ENCODE results near the gene CPLANE1.
"Not testable (repeated sequence)": the region's sequence is repeated elsewhere in the genome, so short reads cannot be mapped to it uniquely, and the experiment has no call there.

Gene CPLANE1

GRCh38 chr5:37103302-37103701 is 145.9 kb downstream of the CPLANE1 start:
- Histone ChIP-seq H3K4me3 (ENCODE audit: extremely low read depth, insufficient read depth, low read length, poor library complexity, severe bottlenecking) (no peak overlapping the region), H3K36me3 (ENCODE audit: control insufficient read depth, insufficient read depth, low read length) (peaks cover 42% of the 10 kb centered on the region)
- WGBS, 2 experiments (ENCODE audit: insufficient coverage in 2 of 2), result no CpG with 5 or more reads among the region's 2 CpGs

DNA sequence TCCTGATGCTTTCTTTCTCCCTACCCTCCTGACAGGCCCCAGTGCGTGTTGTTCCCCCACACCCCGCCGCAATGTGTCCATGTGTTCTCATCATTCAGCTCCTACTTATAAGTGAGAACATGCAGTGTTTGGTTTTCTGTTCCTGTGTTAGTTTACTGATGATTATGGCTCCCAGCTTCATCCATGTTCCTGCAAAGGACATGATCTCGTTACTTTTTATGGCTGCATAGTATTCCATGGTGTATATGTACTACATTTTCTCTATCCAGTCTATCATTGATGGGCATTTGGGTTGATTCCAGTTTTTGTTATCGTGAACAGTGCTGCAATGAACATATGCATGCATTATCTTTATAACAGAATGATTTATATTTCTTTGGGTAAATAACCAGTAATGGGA is 149.9 kb downstream of the CPLANE1 start:
- Histone ChIP-seq H3K9me3 (ENCODE audit: control insufficient read depth, low read length) (peaks cover 24% of the 10 kb centered on the region), H3K36me3 (ENCODE audit: control insufficient read depth, insufficient read depth, low read length) (peaks cover 15% of the 10 kb centered on the region)
- not testable (repeated sequence) for H3K27ac ChIP-seq (ENCODE audit: low read depth, low read length, severe bottlenecking); H3K4me3 ChIP-seq (ENCODE audit: extremely low read depth, insufficient read depth, low read length, poor library complexity, severe bottlenecking); H3K4me1 ChIP-seq (ENCODE audit: control insufficient read depth, insufficient read depth, low read length, poor library complexity, severe bottlenecking)
- 100% methylated on average over 1 of the region's 5 CpGs for WGBS, 2 experiments (ENCODE audit: insufficient coverage in 2 of 2)

More at GRCh38 chr5:37103302-37103701, 145.9 kb downstream of the CPLANE1 start:
- no peak overlapping the region for H3K27ac ChIP-seq (ENCODE audit: low read depth, low read length, severe bottlenecking)
- no peaks in the 10 kb centered on the region for H3K4me1 ChIP-seq (ENCODE audit: control insufficient read depth, insufficient read depth, low read length, poor library complexity, severe bottlenecking)
- H3K9me3 ChIP-seq (ENCODE audit: control insufficient read depth, low read length), result peaks cover 18% of the 10 kb centered on the region

DNA sequence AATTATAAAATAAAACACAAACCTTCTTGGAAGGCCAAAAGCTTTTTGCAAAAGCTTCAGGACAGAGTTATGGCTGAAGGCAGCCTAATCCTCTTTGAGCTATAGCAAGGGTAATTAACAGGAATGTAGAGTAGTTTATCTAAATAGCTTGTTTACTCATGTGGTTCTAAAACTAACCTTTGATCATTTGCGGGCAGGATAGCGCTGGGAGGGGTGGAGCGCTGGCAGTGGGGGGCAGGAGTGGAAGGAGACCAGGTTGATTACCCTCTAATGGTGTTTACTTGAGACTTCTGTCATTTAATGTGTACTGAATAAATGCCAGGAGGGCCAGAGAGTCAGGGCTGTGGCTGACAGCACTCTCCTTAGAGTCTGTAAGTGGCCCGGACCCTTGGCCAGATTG is 155.4 kb downstream of the CPLANE1 start:
- H3K36me3 ChIP-seq (ENCODE audit: control insufficient read depth, insufficient read depth, low read length); H3K4me3 ChIP-seq (ENCODE audit: extremely low read depth, insufficient read depth, low read length, poor library complexity, severe bottlenecking); H3K4me1 ChIP-seq (ENCODE audit: control insufficient read depth, insufficient read depth, low read length, poor library complexity, severe bottlenecking); H3K27ac ChIP-seq (ENCODE audit: low read depth, low read length, severe bottlenecking): not testable (repeated sequence)
- WGBS, 2 experiments (ENCODE audit: insufficient coverage in 2 of 2), result 70 to 74% methylated on average over 2 to 4 of the region's 4 CpGs
- H3K9me3 ChIP-seq (ENCODE audit: control insufficient read depth, low read length), result peaks cover 18% of the 10 kb centered on the region

GRCh38 chr5:37090781-37091180 is 158.4 kb downstream of the CPLANE1 start:
- WGBS, 2 experiments (ENCODE audit: insufficient coverage in 2 of 2), result 72 to 92% methylated on average over 2 of the region's 2 CpGs
- peaks cover 3% of the 10 kb centered on the region for H3K4me1 ChIP-seq (ENCODE audit: control insufficient read depth, insufficient read depth, low read length, poor library complexity, severe bottlenecking)
- peaks cover 22% of the 10 kb centered on the region for H3K9me3 ChIP-seq (ENCODE audit: control insufficient read depth, low read length)
- peak overlapping the region; percentile 87 for H3K27ac ChIP-seq (ENCODE audit: low read depth, low read length, severe bottlenecking)
- H3K36me3 ChIP-seq (ENCODE audit: control insufficient read depth, insufficient read depth, low read length), result peaks cover 7% of the 10 kb centered on the region
- H3K4me3 ChIP-seq (ENCODE audit: extremely low read depth, insufficient read depth, low read length, poor library complexity, severe bottlenecking), result no peak overlapping the region

GRCh38 chr5:37090123-37090726 is 159.0 kb downstream of the CPLANE1 start:
- Histone ChIP-seq H3K9me3 (ENCODE audit: control insufficient read depth, low read length) (peaks cover 22% of the 10 kb centered on the region), H3K4me3 (ENCODE audit: extremely low read depth, insufficient read depth, low read length, poor library complexity, severe bottlenecking) (no peak overlapping the region), H3K27ac (ENCODE audit: low read depth, low read length, severe bottlenecking) (peak overlapping the region; percentile 87), H3K4me1 (ENCODE audit: control insufficient read depth, insufficient read depth, low read length, poor library complexity, severe bottlenecking) (peaks cover 3% of the 10 kb centered on the region), H3K36me3 (ENCODE audit: control insufficient read depth, insufficient read depth, low read length) (peaks cover 12% of the 10 kb centered on the region)
- WGBS, 2 experiments (ENCODE audit: insufficient coverage in 2 of 2), result 42 to 50% methylated on average over 5 to 7 of the region's 7 CpGs

GRCh38 chr5:37088009-37088408 is 161.2 kb downstream of the CPLANE1 start:
- Histone ChIP-seq H3K9me3 (ENCODE audit: control insufficient read depth, low read length) (peaks cover 17% of the 10 kb centered on the region), H3K4me1 (ENCODE audit: control insufficient read depth, insufficient read depth, low read length, poor library complexity, severe bottlenecking) (peaks cover 9% of the 10 kb centered on the region), H3K36me3 (ENCODE audit: control insufficient read depth, insufficient read depth, low read length) (peaks cover 12% of the 10 kb centered on the region), H3K4me3 (ENCODE audit: extremely low read depth, insufficient read depth, low read length, poor library complexity, severe bottlenecking) (no peak overlapping the region), H3K27ac (ENCODE audit: low read depth, low read length, severe bottlenecking) (no peak overlapping the region)
- WGBS, 2 experiments (ENCODE audit: insufficient coverage in 2 of 2), result 91 to 92% methylated on average over 5 to 6 of the region's 6 CpGs

DNA sequence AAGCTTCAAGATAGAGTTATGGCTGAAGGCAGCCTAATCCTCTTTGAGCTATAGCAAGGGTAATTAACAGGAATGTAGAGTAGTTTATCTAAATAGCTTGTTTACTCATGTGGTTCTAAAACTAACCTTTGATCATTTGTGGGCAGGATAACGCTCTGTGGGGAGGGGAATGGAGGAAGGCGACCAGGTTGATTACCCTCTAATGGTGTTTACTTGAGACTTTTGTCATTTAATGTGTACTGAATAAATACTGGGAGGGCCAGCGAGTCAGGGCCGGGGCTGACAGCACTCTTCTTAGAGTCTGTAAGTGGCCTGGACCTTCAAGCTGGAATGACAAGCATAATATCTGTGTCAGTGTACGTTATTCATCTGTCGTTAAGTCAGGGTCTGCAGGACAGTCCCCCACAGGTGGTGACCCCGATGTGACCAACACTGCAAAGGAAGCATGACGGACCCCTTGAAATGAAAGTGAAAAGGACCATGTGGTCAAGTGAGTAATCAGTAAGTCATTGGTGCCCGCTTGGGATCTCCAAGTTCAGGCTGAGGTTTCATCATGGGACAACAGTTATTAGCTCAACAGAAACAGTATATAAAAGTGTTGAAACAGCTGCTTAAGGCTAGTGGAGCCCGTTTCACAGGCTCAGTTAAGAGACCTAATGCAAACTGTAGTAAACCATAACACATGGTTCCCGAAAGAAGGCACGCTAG is 162.6 kb downstream of the CPLANE1 start:
- 54 to 67% methylated on average over 10 of the region's 12 CpGs for WGBS, 2 experiments (ENCODE audit: insufficient coverage in 2 of 2)
- no peak overlapping the region for H3K4me3 ChIP-seq (ENCODE audit: extremely low read depth, insufficient read depth, low read length, poor library complexity, severe bottlenecking)
- H3K9me3 ChIP-seq (ENCODE audit: control insufficient read depth, low read length), result peaks cover 17% of the 10 kb centered on the region
- peaks cover 11% of the 10 kb centered on the region for H3K4me1 ChIP-seq (ENCODE audit: control insufficient read depth, insufficient read depth, low read length, poor library complexity, severe bottlenecking)
- H3K27ac ChIP-seq (ENCODE audit: low read depth, low read length, severe bottlenecking), result no peak overlapping the region
- peaks cover 12% of the 10 kb centered on the region for H3K36me3 ChIP-seq (ENCODE audit: control insufficient read depth, insufficient read depth, low read length)

GRCh38 chr5:37086026-37086425 is 163.2 kb downstream of the CPLANE1 start:
- Histone ChIP-seq H3K36me3 (ENCODE audit: control insufficient read depth, insufficient read depth, low read length) (peaks cover 12% of the 10 kb centered on the region), H3K9me3 (ENCODE audit: control insufficient read depth, low read length) (peaks cover 17% of the 10 kb centered on the region), H3K4me1 (ENCODE audit: control insufficient read depth, insufficient read depth, low read length, poor library complexity, severe bottlenecking) (peaks cover 11% of the 10 kb centered on the region)
- not testable (repeated sequence) for H3K27ac ChIP-seq (ENCODE audit: low read depth, low read length, severe bottlenecking); H3K4me3 ChIP-seq (ENCODE audit: extremely low read depth, insufficient read depth, low read length, poor library complexity, severe bottlenecking)
- 80% methylated on average over 1 of the region's 1 CpG; no CpG with 5 or more reads in 1 of the 2 experiments for WGBS, 2 experiments (ENCODE audit: insufficient coverage in 2 of 2)

- not testable (repeated sequence) for H3K27ac ChIP-seq (ENCODE audit: low read depth, low read length, severe bottlenecking); H3K4me1 ChIP-seq (ENCODE audit: control insufficient read depth, insufficient read depth, low read length, poor library complexity, severe bottlenecking); H3K4me3 ChIP-seq (ENCODE audit: extremely low read depth, insufficient read depth, low read length, poor library complexity, severe bottlenecking); H3K9me3 ChIP-seq (ENCODE audit: control insufficient read depth, low read length)
- H3K36me3 ChIP-seq (ENCODE audit: control insufficient read depth, insufficient read depth, low read length), result peaks cover 13% of the 10 kb centered on the region
- no CpG with 5 or more reads among the region's 2 CpGs for WGBS, 2 experiments (ENCODE audit: insufficient coverage in 2 of 2)
Measured at GRCh38 chr5:37082977-37083376, 166.2 kb downstream of the CPLANE1 start.

DNA sequence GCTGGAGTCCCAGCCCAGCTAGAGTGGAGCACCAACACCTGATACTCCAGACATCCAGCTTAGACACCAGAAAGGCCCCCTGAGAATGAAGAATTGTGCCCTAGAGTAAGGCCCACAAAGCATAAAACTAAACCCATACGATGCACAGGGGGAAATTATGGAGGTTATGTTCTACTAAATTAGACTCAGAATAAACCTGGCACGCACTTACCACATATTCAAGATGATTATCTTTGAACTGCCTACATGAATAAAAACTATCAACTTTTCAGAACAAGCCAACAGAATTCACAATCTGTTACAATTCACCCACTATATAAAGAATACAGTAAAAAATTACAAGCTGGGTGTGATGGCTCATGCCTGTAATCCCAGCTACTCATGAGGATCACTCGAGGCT is 168.5 kb downstream of the CPLANE1 start:
- H3K4me1 ChIP-seq (ENCODE audit: control insufficient read depth, insufficient read depth, low read length, poor library complexity, severe bottlenecking), result peaks cover 7% of the 10 kb centered on the region
- peaks cover 11% of the 10 kb centered on the region for H3K36me3 ChIP-seq (ENCODE audit: control insufficient read depth, insufficient read depth, low read length)
- no peaks in the 10 kb centered on the region for H3K9me3 ChIP-seq (ENCODE audit: control insufficient read depth, low read length)
- WGBS, 2 experiments (ENCODE audit: insufficient coverage in 2 of 2), result 100% methylated on average over 1 of the region's 3 CpGs; no CpG with 5 or more reads in 1 of the 2 experiments
- no peak overlapping the region for H3K4me3 ChIP-seq (ENCODE audit: extremely low read depth, insufficient read depth, low read length, poor library complexity, severe bottlenecking)
- H3K27ac ChIP-seq (ENCODE audit: low read depth, low read length, severe bottlenecking), result no peak overlapping the region

DNA sequence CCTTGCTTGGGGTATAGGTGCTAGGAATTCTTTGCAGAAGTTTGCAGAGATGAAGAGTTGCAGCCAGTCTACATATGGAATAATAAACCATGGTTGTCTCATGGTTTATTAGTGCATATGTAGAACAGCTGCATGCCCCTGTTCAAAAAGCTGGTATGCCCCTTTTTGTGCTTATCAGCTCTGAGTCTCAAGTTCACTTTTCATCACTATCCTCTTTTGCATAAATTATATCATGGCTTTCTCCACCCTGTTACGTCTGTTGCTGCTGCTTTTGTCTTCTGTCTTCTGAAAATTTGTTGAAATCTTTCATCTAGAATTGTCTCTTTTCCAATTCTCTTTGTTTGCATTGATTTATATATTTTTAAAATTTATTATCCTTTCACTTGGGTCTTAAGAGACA is 172.0 kb downstream of the CPLANE1 start:
- Histone ChIP-seq H3K27ac (ENCODE audit: low read depth, low read length, severe bottlenecking) (no peak overlapping the region), H3K9me3 (ENCODE audit: control insufficient read depth, low read length) (no peaks in the 10 kb centered on the region), H3K4me1 (ENCODE audit: control insufficient read depth, insufficient read depth, low read length, poor library complexity, severe bottlenecking) (no peaks in the 10 kb centered on the region), H3K4me3 (ENCODE audit: extremely low read depth, insufficient read depth, low read length, poor library complexity, severe bottlenecking) (no peak overlapping the region), H3K36me3 (ENCODE audit: control insufficient read depth, insufficient read depth, low read length) (peaks cover 6% of the 10 kb centered on the region)
- WGBS, 2 experiments (ENCODE audit: insufficient coverage in 2 of 2), result no CpG with 5 or more reads among the region's 1 CpG

Measured in mesodermal cell (in vitro differentiated cells).